NOMO-1 treated with dmso at 0.1 percent for 144 hours (cell line): ENCODE data around the gene LMO2.
"Not testable (repeated sequence)": the region's sequence is repeated elsewhere in the genome, so short reads cannot be mapped to it uniquely, and the experiment has no call there.

Source experiments
- DNase-seq: peaks from one replicate; lab custom pipeline; 2025; ENCODE audit not compliant: unreplicated experiment; lab: John Stamatoyannopoulos, UW

The LMO2 gene

DNA sequence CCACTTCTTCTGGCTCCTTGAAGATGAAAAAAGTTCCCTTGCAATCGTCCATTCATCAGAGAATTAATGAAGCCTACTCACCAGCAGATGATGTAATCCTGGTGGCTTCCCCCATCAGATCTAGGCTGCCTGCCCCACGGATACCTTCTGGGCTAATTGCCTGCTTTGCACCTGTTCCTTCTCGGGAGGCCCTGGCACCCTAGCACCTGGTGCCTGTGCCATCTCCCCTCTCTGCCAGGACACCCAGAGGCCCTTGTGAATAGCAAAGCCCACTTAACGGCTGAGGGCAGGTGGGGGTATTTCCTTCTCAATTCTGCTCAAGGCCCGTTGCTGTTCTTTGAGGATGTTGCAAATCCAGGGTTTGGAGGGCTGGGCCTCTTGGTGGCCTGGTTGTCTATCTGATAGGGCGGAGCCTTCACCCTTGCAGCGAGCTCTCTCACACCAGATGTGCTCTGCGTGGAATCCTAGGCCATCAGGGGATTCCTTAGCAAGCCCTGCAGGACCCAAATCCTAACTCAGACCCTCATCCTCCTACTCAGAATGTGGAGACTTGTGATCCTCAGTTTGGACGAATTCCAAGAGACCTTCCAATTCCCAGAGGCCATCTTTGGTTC, at the start of gene LMO2:
Gene LMO2 (minus strand): TSS at position 363 of the 614 bp plus-strand sequence. CDS start 22,360 bp downstream, outside the sequence.
- peak; percentile 88 for DNase-seq

- DNase-seq, result no peak
Observed at GRCh38 chr11:33940538-33940815, 48.6 kb upstream of the LMO2 start.

GRCh38 chr11:33936725-33937604, 45.1 kb upstream of the LMO2 start:
- DNase-seq, result no peak

GRCh38 chr11:33935461-33936456, 43.9 kb upstream of the LMO2 start:
- no peak for DNase-seq

DNA sequence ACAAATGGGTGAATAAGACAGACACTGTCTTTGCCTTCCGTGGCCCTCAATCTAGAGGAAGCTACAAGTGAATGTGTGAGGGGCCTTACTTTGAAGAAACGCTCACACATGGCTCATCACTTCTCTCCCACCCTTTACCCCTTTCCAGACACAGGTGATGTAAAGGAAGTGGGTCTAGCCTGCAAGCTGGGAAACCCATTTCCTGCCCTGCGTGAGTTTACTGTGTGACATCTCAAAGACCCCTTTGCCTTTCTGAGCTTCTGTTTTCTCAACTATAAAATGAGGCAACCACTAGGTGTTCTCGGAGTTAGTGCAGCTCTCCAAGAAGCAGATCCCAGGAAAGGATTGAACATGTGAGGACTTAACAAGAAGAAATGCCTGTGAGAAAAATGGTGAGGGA, 43.1 kb upstream of the LMO2 start:
- no peak for DNase-seq

GRCh38 chr11:33934450-33934849, 42.6 kb upstream of the LMO2 start:
- no peak for DNase-seq

DNA sequence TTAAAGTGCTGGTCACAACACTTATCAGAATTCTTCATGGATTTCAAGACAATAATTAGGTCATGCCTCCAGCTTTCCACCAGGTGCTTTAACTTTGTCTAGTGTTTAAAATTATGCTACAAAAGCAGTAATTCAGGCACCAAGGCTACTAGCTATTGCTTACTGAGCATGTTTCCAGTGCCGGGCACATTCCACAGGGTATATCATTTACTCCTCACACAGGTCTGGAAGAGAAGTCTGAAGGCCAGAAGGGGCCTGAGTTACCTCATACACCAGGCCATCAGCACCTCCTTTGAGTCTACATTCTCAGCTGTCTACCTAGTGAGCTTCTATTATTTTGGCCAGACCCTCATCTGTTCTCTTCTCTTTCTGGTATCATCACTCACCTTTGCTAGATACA, 41.7 kb upstream of the LMO2 start:
- DNase-seq, result no peak

DNA sequence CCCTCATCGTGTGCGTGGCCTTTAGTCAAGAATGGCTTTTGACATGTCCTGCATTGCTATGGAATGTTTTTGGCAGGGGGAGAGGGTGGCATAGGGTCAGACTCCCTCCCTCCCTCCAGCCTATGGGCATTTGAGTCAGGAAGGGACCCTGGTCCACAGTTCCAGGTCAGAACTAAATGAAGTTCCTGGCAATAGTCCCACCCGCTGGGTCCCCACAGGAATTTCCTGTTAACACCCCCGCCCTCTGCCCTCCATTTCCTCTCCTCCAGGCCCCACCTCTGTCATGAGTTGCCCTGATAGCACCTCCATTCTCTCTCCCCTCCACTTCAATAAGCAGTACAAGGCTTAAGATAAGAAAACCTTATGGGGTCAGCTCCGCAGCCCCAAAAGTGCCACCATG, 40.8 kb upstream of the LMO2 start:
- no peak for DNase-seq

DNA sequence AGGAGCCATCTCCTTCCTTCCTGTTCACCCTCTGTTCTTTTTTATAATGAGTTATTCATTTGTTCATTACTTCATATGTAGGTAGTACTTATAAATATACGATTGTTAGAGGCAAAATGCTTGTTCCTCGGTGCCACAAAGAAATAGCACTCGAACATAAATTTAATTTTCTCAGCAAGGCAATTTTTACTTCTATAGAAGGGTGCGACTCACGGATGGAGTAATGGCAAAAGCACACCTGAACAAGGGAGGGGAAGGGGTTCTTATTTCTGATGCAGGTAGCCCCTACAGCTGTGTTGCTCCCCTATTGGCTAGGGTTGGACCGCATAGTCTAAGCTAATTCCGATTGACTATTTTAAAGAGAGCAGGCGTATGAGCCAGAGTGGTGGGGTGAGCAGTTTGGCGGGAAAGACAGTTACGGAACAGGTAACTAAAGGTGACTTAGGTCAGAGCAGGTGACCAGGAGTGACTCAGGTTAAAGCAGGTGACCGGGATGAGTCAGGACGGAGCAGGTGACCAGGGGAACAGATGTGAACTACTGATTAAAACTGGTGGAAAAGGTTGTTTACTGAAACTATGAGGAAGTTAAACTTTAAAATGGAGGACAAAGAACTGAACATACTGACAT, 40.0 kb upstream of the LMO2 start:
- DNase-seq, result not testable (repeated sequence)

GRCh38 chr11:33931067-33931466, 39.2 kb upstream of the LMO2 start:
- DNase-seq, result no peak

DNA sequence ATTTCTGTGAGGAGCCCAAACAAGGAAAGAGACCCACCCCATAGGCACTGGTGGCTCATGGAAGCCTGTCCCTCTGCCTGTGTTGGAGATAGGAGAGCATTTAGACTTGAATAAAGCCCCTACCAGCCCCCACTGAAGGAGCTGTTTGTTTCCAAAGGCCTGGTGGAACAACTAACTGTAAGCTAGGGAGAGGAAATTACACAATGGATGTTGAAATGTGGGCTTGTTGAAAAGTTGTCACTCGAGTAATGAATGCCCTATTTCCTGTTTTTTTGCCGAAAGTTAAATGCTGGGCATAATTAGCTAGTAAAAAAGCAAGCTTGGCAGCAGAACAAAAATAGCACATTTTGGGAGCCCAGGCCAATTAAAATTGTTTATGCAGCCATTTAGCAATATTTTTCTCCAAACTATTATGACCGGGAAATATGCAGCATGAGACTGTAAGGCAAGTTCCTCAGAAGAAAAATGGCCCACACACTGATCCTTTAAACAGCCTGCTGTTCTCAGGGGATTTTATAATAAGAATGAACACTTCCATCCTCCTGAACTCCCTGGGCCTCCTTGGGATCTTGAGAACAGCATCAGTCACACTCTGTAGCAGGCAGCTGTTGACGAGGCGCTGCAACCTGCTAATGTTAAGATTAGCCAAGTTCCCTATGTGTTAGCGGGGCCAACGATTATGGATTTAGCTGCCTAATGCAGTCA, 38.6 kb upstream of the LMO2 start:
- DNase-seq, result peak; percentile 95

DNA sequence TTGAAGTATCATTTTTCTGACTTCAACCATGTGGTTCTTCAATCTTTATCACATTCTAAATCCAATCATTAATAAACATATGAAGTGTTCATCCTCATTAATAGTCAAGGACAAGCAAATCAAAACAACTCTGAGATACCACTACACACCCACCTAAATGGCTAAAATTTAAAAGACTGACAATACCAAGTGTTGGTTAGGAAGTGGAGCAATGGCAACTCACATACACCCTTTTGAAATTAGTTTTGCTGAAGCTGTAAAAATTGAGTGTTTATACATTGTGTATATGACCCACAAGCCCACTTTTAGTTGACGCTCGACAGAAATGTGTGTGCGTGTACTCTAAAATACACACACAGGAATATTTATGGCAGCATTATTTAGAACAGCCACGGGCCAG, 36.7 kb upstream of the LMO2 start:
- no peak for DNase-seq

- no peak for DNase-seq
Observed at GRCh38 chr11:33926671-33927552, 35.0 kb upstream of the LMO2 start.

- no peak for DNase-seq
Observed at GRCh38 chr11:33924341-33924740, 32.5 kb upstream of the LMO2 start.

GRCh38 chr11:33923626-33924025, 31.8 kb upstream of the LMO2 start:
- no peak for DNase-seq

GRCh38 chr11:33920838-33921613, 29.1 kb upstream of the LMO2 start:
- peak; percentile 53 for DNase-seq

GRCh38 chr11:33919645-33920044, 27.8 kb upstream of the LMO2 start:
- no peak for DNase-seq

- DNase-seq, result not testable (repeated sequence)
Observed at GRCh38 chr11:33917402-33917801, 25.5 kb upstream of the LMO2 start.

GRCh38 chr11:33916736-33917135, 24.9 kb upstream of the LMO2 start:
- DNase-seq, result no peak
